HFFc6 (cell line): ENCODE data around the gene SUCLG2. TPM values are rescaled to one million over a fixed set of nuclear protein-coding genes. Genes with fewer than 3 reads are reported as not detected.
"Not testable (repeated sequence)": the region's sequence is repeated elsewhere in the genome, so short reads cannot be mapped to it uniquely, and the experiment has no call there.

Source experiments
- DNase-seq: peaks from one replicate; pipeline ENCODE4 v3.0.0-alpha.2; 2018
- H3K27ac Mint-ChIP-seq: 2 replicates; pipeline ENCODE4 v1.8.0; 2020; ENCODE audit warnings: mild to moderate bottlenecking, mixed read lengths
- H3K27me3 Mint-ChIP-seq: 2 replicates; pipeline ENCODE4 v1.8.0; 2021; ENCODE audit warnings: mild to moderate bottlenecking, moderate library complexity, mixed read lengths; ENCODE audit not compliant: insufficient read depth
- H3K36me3 Mint-ChIP-seq: 2 replicates; pipeline ENCODE4 v1.8.0; 2021; ENCODE audit warnings: low read depth, mixed read lengths
- H3K4me1 Mint-ChIP-seq: 2 replicates; pipeline ENCODE4 v1.8.0; 2020; ENCODE audit warnings: low read depth, mixed read lengths
- H3K4me3 Mint-ChIP-seq: 2 replicates; pipeline ENCODE4 v1.8.0; 2020; ENCODE audit warnings: mild to moderate bottlenecking, moderate library complexity, mixed read lengths
- H3K9me3 Mint-ChIP-seq: 2 replicates; pipeline ENCODE4 v1.8.0; 2020; ENCODE audit warnings: mild to moderate bottlenecking, mixed read lengths
- total RNA-seq, 6 experiments: library from RNA; stranded (reverse); fragmentation: NEBNext Ultra II Directional; extraction: Animal tissue kit (Norgen Biotek cat#: 25700); gene quantifications; 2 replicates in 1 of 6; 3 replicates in 5 of 6; pipeline ENCODE4 v1.2.3, GENCODE V29; 2021
- TF ChIP-seq, protein P1 (sequence below): fragments of 200-600 bp; sonication (generic); IDR thresholded peaks from 2 replicates; pipeline ENCODE4 v1.5.0; 2021; ENCODE audit warnings: antibody characterized with exemption, mild to moderate bottlenecking

The SUCLG2 gene
- total RNA-seq, 6 experiments from 2014 or later, result 50.2 to 81.4 (median 75.2) TPM

DNA sequence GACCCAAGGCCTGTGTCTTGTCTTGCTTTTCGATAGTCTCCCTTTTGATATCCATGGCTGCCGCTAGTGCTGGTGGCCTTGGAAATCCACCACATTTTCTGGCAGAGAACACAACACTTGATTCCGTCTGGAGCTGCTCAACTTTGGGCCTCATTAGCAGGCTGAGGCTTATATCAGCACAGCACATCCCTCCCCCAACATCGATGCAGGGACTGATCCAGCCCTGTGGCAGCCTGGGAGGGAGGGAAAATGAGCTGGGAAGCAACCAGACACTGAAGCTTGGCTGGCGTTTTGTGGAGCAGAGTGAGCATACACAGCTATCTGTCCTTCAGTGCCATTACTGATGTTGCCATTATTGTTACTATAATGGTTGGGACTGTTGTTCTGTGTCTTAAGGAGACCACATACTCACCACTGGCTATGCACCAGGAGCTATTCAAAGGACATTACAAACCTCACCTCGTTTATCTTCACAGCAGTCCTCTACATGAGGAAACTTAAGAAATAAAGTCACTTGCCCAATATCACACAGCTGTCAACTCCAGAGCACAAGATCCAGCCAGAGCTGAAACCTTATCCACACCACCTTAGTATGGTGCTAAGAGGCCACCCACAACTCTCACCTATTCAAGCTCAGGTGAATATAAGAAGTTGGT lies 102.9 kb downstream of the SUCLG2 start:
- TF ChIP-seq, protein P1, sequence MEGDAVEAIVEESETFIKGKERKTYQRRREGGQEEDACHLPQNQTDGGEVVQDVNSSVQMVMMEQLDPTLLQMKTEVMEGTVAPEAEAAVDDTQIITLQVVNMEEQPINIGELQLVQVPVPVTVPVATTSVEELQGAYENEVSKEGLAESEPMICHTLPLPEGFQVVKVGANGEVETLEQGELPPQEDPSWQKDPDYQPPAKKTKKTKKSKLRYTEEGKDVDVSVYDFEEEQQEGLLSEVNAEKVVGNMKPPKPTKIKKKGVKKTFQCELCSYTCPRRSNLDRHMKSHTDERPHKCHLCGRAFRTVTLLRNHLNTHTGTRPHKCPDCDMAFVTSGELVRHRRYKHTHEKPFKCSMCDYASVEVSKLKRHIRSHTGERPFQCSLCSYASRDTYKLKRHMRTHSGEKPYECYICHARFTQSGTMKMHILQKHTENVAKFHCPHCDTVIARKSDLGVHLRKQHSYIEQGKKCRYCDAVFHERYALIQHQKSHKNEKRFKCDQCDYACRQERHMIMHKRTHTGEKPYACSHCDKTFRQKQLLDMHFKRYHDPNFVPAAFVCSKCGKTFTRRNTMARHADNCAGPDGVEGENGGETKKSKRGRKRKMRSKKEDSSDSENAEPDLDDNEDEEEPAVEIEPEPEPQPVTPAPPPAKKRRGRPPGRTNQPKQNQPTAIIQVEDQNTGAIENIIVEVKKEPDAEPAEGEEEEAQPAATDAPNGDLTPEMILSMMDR, result no peak
- no peaks in the 10 kb centered on the region for H3K9me3 Mint-ChIP-seq
- H3K36me3 Mint-ChIP-seq, result peaks cover 6% of the 10 kb centered on the region; the same call in 1 of the 2 replicates
- DNase-seq, result no peak
- no peak overlapping the region for H3K4me3 Mint-ChIP-seq
- H3K4me1 Mint-ChIP-seq, result no peaks in the 10 kb centered on the region
- H3K27me3 Mint-ChIP-seq, result no peaks in the 10 kb centered on the region; the same call in 1 of the 2 replicates
- no peak overlapping the region for H3K27ac Mint-ChIP-seq

DNA sequence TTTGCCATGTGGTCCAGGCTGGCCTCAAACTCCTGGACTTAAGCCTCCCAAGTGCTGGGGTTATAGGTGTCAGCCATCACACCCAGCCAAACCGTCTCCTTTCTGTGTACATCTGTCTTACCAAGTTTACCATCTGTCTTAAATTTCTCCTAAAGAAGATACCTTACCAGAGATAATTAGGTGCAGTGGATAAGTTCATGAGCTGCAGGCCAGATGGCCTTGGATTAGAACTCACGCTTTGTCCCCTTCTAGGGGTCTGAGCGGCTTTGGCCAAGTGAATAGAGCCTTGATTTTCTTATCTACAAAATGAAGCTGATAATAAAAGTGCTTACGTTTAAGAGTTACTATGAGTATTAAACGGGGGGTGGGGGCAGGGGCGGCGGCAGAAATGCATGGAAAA lies 103.9 kb downstream of the SUCLG2 start:
- H3K27ac Mint-ChIP-seq, result no peak overlapping the region
- no peak overlapping the region for H3K4me3 Mint-ChIP-seq
- no peak for DNase-seq
- H3K9me3 Mint-ChIP-seq, result no peaks in the 10 kb centered on the region
- H3K27me3 Mint-ChIP-seq, result no peaks in the 10 kb centered on the region; the same call in 1 of the 2 replicates
- H3K4me1 Mint-ChIP-seq, result peaks cover 5% of the 10 kb centered on the region
- TF ChIP-seq, protein P1, result no peak
- 0 out of 2 replicates have a peak, but pooled peaks cover 5% of the 10 kb centered on the region for H3K36me3 Mint-ChIP-seq

DNA sequence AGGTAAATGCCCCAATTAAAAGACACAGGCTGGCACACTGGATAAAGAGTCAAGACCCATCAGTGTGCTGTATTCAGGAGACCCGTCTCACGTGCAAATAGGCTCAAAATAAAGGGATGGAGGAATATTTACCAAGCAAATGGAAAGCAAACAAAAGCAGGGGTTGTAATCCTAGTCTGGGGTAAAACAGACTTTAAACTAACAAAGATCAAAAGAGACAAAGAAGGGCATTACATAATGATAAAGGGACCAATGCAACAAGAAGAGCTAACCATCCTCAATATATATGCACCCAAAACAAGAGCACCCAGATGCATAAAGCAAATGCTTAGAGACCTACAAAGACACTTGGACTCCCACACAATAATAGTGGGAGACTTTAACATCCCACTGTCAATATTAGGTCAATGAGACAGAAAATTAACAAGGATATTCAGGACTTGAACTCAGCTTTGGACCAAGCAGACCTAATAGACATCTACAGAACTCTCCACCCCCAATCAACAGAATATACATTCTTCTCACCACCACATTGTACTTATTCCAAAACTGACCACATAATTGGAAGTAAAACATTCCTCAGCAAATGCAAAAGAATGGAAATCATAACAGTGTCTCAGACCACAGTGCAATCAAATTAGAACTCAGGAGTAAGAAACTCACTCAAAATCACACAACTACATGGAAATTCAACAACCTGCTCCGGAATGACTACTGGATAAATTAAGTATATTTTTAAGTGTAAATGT lies 111.7 kb downstream of the SUCLG2 start:
- not testable (repeated sequence) for H3K9me3 Mint-ChIP-seq, DNase-seq, H3K4me3 Mint-ChIP-seq, H3K27me3 Mint-ChIP-seq, H3K27ac Mint-ChIP-seq
- peaks cover 49% of the 10 kb centered on the region for H3K4me1 Mint-ChIP-seq
- peaks cover 32% of the 10 kb centered on the region for H3K36me3 Mint-ChIP-seq

DNA sequence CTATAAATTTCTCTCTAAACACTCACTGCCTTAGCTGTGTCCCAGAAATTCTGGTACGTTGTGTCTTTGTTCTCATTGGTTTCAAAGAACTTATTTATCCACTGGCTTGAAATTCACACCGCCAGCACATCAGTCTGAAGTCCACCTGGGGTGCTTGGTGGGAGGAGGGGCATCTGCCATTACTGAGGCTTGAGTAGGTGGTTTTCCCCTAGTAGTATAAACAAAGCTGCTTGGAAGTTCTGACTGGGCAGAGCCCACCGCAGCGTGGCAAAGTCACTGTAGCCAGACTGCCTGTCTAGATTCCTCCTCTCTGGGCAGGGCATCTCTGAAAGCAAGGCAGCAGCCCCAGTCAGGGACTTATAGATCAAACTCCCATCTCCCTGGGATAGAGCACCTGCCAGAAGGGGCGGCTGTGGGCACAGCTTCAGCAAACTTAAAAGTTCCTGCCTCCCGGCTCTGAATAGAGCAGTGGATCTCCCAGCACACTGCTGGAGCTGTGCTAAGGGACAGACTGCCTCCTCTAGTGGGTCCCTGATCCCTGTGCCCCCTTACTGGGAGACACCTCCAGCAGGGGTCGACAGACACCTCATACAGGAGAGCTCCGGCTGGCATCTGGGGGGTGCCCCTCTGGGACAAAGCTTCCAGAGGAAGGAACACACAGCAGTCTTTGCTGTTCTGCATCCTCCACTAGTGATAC lies 114.1 kb downstream of the SUCLG2 start:
- H3K9me3 Mint-ChIP-seq, result no peaks in the 10 kb centered on the region; the same call in 1 of the 2 replicates
- peaks cover 56% of the 10 kb centered on the region for H3K4me1 Mint-ChIP-seq
- TF ChIP-seq, protein P1, result no peak
- DNase-seq, result no peak
- peaks cover 39% of the 10 kb centered on the region for H3K36me3 Mint-ChIP-seq
- no peak overlapping the region for H3K4me3 Mint-ChIP-seq
- H3K27me3 Mint-ChIP-seq, result no peaks in the 10 kb centered on the region
- H3K27ac Mint-ChIP-seq, result no peak overlapping the region

DNA sequence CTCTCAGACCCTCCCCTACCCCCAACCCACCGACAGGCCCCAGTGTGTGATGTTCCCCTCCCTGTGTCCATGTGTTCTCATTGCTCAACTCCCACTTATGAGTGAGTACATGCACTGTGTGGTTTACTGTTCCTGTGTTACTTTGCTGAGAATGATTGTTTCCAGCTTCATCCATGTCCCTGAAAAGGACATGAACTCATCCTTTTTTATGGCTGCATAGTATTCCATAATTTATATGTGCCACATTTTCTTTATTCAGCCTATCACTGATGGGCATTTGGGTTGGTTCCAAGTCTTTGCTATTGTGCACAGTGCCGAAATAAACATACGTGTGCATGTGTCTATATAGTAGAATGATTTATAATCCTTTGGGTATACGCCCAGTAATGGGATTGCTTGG lies 117.2 kb downstream of the SUCLG2 start:
- peaks cover 43% of the 10 kb centered on the region for H3K36me3 Mint-ChIP-seq
- H3K27me3 Mint-ChIP-seq, H3K4me3 Mint-ChIP-seq, H3K27ac Mint-ChIP-seq, DNase-seq, H3K9me3 Mint-ChIP-seq: not testable (repeated sequence)
- peaks cover 52% of the 10 kb centered on the region for H3K4me1 Mint-ChIP-seq

DNA sequence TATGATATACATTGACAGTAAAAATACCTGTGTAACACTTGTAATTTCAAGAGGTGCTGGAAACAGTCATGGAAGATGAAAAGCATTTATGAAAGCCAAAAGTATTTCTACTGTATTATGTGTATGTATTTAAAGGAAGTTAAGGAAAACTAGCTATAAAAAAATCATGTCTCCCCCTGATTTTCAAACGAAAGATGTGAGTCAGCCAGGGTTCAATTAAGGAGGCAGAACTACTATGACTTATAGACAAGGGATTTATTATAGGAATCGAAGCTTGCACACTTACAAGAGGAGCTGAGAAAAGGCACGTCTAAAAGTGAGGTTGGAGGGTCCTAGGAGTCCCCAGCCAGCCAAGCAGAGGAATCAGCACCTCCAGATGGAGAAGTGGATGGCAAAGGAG lies 119.4 kb downstream of the SUCLG2 start:
- TF ChIP-seq, protein P1, result no peak
- DNase-seq, result no peak

More for the DNA sequence above, 119.4 kb downstream of the SUCLG2 start:
- Mint-ChIP-seq H3K4me3 (0 out of 2 replicates have a peak overlapping the region, but pooled peaks have one; percentile 20), H3K4me1 (peaks cover 63% of the 10 kb centered on the region), H3K27me3 (no peaks in the 10 kb centered on the region), H3K36me3 (peaks cover 30% of the 10 kb centered on the region), H3K27ac (peak overlapping the region; percentile 48), H3K9me3 (no peaks in the 10 kb centered on the region; the same call in 1 of the 2 replicates)
